AG09319 (cell line): ENCODE results near the gene LRTM1.

Source experiments
- DNase-seq: peaks from one replicate; pipeline ENCODE4 v3.0.0-alpha.2; 2010; ENCODE audit warnings: low read depth; ENCODE audit errors: extremely low read depth
- CTCF ChIP-seq: IDR thresholded peaks from 2 replicates; pipeline ENCODE4 v1.5.1; 2011; ENCODE audit warnings: low read depth, mild to moderate bottlenecking, inconsistent platforms, low read length, moderate library complexity

Gene LRTM1

GRCh38 chr3:54873059-54874010 is 54.5 kb downstream of the LRTM1 start:
- TF ChIP-seq CTCF = no peak
- DNase-seq = no peak

- no peak for TF ChIP-seq CTCF
Measured at GRCh38 chr3:54871867-54872266, 56.0 kb downstream of the LRTM1 start.

GRCh38 chr3:54870423-54870822 is 57.4 kb downstream of the LRTM1 start:
- peak; percentile 69 for TF ChIP-seq CTCF
- peak; percentile 79 for DNase-seq

More at GRCh38 chr3:54871867-54872266, 56.0 kb downstream of the LRTM1 start:
- no peak for DNase-seq
